Ectodermal cell (in vitro differentiated cells): Measurements from ENCODE around the gene RNASE3.
"Not testable (repeated sequence)": the region's sequence is repeated elsewhere in the genome, so short reads cannot be mapped to it uniquely, and the experiment has no call there.

Experiments
- H3K27ac ChIP-seq: 2 replicates; pipeline ENCODE4 v1.7.0; 2013; ENCODE audit warnings: mild to moderate bottlenecking, low read depth, low read length; ENCODE audit not compliant: insufficient read depth, poor library complexity, severe bottlenecking
- H3K27me3 ChIP-seq: 2 replicates; pipeline ENCODE4 v1.7.0; 2013; ENCODE audit warnings: mild to moderate bottlenecking, low read length; ENCODE audit not compliant: insufficient read depth, control insufficient read depth, poor library complexity, severe bottlenecking
- H3K36me3 ChIP-seq: one replicate; pipeline ENCODE4 v1.7.0; 2013; ENCODE audit warnings: low read length; ENCODE audit not compliant: control insufficient read depth, insufficient read depth
- H3K4me1 ChIP-seq: one replicate; pipeline ENCODE4 v1.7.0; 2013; ENCODE audit warnings: low read length; ENCODE audit not compliant: control insufficient read depth, insufficient read depth
- H3K4me3 ChIP-seq: 2 replicates; pipeline ENCODE4 v1.7.0; 2013; ENCODE audit warnings: low read depth, low read length, control low read depth; ENCODE audit not compliant: insufficient read depth
- H3K9me3 ChIP-seq: 2 replicates; pipeline ENCODE4 v1.7.0; 2013; ENCODE audit warnings: mild to moderate bottlenecking, low read length, moderate library complexity; ENCODE audit not compliant: control insufficient read depth
- WGBS, 2 experiments: methylation state at CpG; one replicate each; pipeline ENCODE4 v1.1.7; 2013; ENCODE audit warnings: missing lambda C conversion rate in 2 of 2; 5-methylcytosine and 5-hydroxymethylcytosine counted together

RNASE3 gene

DNA sequence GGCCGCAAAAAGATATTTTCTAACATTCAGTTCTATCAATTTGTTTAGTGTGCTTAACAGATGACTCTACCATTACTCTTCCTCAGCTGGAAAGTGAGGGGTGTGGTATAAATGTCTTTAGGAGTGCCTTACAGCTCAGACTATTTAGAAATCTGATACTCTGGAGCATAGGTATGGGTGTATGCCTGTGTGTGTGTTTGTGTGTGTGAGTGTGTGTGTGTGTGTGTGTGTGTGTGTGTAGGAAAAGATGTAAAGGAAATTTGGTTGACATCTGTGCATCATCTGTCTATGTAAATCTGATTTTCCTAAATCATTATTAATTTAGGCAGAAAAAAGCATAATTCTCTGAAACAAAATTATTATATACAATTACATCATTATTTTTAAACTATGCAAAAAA, 16.0 kb downstream of the RNASE3 start:
- H3K4me1 ChIP-seq: peaks cover 7% of the 10 kb centered on the region
- WGBS, 2 experiments: 94% methylated on average over 1 of the region's 1 CpG

DNA sequence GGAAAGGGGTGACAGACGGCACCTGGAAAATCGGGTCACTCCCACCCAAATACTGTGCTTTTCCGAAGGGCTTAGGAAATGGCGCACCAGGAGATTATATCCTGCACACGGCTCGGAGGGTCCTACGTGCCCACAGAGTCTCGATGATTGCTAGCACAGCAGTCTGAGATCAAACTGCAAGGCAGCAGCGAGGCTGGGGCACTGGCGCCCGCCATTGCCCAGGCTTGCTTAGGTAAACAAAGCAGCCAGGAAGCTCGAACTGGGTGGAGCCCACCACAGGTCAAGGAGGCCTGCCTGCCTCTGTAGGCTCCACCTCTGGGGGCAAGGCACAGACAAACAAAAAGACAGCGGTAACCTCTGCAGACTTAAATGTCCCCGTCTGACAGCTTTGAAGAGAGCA, 19.6 kb downstream of the RNASE3 start:
- not testable (repeated sequence) for H3K36me3 ChIP-seq, H3K27ac ChIP-seq, H3K9me3 ChIP-seq, H3K4me1 ChIP-seq, H3K4me3 ChIP-seq, H3K27me3 ChIP-seq
- 84 to 86% methylated on average over 13 of the region's 14 CpGs for WGBS, 2 experiments

More for the DNA sequence above, 16.0 kb downstream of the RNASE3 start:
- Histone ChIP-seq H3K27ac (no peak overlapping the region), H3K36me3 (no peaks in the 10 kb centered on the region), H3K27me3 (no peaks in the 10 kb centered on the region), H3K9me3 (no peaks in the 10 kb centered on the region), H3K4me3 (no peak overlapping the region)

DNA sequence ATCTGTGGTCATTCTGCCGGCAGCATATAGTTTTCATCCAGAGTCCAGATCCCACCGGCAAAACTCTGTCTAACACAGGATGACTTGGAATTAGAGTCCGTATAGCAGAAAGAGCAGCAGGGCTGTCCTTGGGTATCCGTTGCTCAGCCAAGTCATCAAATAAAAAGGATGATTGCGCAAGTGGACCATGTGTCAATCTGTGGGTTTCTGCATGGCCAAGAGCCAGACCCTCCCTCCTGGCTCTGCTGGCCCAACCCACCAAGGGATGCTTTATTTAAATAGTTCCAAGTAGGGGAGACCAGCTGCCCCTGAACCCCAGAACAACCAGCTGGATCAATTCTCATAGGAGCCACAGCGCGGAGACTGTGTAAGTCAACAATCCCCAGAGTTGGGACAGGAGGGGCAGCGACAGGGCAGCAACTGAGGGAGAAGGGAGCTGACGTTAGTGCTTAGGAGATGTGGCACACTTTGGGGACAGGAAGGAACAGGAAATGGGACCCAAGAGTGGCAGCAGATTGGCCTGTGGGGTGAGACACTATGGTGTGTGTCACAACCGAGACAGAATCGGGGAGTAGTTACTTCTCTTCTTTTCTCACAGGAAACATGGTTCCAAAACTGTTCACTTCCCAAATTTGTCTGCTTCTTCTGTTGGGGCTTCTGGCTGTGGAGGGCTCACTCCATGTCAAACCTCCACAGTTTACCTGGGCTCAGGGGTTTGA, 28.0 kb downstream of the RNASE3 start:
- H3K36me3 ChIP-seq, H3K4me1 ChIP-seq, H3K27ac ChIP-seq, H3K4me3 ChIP-seq, H3K27me3 ChIP-seq, H3K9me3 ChIP-seq: not testable (repeated sequence)
- whole genome bisulfite sequencing, 2 experiments: 87 to 90% methylated on average over 11 of the region's 11 CpGs

DNA sequence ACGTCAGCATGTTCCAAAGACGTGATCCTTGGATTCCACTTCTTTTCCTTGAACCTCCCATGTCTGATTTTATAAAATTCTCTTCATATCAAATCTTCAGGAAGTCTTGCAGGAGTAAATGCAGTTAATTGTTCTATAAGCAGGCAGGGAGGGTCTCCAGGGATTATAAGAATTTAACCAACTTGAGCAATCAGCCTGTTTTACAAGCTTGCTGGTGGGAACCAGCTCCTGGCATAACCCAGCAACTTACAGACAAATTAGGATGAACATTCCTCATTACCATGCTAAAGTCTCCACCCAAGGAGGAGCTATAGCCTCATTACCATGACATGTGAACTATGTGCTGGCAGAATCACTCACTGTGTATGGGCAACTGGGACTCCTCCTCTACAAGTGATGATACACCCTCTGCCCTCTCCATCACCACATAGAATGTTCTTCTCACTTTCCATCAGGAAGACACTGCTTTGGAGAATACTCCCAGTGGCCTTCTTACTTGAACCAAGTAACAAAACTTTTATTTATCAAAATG, 32.6 kb downstream of the RNASE3 start:
- H3K9me3 ChIP-seq, H3K4me1 ChIP-seq, H3K27ac ChIP-seq, H3K27me3 ChIP-seq, H3K36me3 ChIP-seq, H3K4me3 ChIP-seq: not testable (repeated sequence)
- WGBS, 2 experiments: 25 to 31% methylated on average over 2 of the region's 2 CpGs

DNA sequence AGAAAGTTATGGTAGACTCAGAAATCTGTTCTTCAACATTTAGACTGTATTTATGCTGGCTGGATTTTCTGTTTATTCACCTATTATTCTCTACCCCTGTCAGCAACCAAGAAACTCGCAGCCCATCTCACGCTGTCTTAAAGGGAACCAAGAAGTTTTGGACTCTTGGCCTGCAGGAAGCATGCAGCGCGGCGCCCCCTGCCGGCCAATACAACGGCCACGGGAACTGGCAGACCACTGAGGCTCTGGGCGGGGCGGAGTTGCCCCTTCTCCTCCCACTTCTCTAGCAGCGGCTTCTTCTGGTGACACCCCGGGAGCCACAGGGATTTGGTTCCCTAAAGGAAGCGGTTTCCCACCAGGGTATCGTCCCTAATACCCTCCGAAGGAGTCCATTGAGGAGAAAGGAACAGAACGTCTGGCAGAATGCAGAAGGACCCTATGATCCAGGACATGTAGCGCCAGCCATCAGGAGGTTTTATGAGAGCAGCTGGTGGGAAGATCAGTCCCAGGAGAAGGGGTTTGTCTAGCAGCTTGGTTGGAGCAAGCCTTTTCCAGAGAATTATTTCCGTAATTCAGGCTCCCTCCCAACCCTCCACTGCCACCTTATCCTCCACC, 43.1 kb downstream of the RNASE3 start:
- no peak overlapping the region for H3K27ac ChIP-seq
- H3K4me1 ChIP-seq: no peaks in the 10 kb centered on the region
- no peaks in the 10 kb centered on the region for H3K9me3 ChIP-seq
- no peaks in the 10 kb centered on the region for H3K27me3 ChIP-seq
- H3K36me3 ChIP-seq: no peaks in the 10 kb centered on the region
- H3K4me3 ChIP-seq: no peak overlapping the region
- WGBS, 2 experiments: 23 to 24% methylated on average over 17 of the region's 18 CpGs

DNA sequence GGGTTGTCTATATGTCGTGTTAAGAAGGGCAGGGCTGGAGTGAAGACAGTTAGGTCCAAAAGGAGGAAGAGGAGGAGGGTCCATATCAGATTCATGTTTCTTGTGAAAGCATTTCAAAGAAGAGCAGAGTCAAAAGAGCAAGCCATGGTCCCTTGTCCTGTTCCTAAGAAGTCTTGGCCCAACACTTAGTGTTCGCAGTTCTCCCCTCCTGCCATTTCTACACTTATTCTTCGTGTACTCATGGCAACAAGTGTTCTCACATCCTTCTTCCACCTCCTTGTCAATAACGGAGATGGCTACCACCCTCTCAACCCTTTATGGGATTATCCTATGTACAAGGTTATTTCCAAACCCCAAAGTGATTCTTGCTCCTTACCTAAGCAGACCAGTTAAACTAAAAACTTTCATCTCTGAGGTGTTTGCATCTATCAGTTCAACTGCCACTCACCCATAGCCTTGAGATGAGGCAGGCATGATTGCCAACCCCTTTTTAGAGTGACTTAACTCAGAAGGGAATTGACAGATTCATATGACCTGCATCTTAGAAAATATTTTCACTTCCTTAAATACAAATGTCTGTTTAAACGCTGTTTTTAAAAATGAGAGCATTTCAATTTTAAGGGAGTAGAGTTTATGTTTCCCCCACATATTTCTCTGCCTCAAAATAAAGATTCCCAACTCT, 44.3 kb downstream of the RNASE3 start:
- no peak overlapping the region for H3K4me3 ChIP-seq
- WGBS, 2 experiments: 86 to 93% methylated on average over 4 to 5 of the region's 5 CpGs
- H3K36me3 ChIP-seq: no peaks in the 10 kb centered on the region
- H3K27me3 ChIP-seq: no peaks in the 10 kb centered on the region
- no peaks in the 10 kb centered on the region for H3K4me1 ChIP-seq
- no peaks in the 10 kb centered on the region for H3K9me3 ChIP-seq
- no peak overlapping the region for H3K27ac ChIP-seq
